Measurements from ENCODE around the gene SCFD2.

DNA sequence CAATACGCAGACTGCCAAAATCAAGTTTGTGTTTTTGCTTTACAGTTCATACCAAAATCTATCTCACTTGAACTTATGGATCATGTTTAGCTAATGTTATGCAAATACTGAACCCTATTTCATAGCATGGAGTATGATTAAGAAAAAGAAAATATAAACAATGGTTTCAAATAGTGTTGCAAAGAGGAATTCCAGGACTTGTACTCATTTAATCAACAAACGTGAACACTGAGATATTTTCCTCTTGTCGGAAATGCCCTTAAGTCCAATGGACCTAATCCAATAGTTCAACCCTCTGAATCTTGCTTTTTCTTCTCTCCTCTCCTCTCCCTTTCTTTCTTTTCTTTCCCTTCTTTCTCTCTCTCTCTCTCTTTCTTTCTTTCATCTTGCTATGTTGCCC is 473.0 kb downstream of the SCFD2 start:
- TF ChIP-seq KDM5A (IDR thresholded peaks at IDR 0.05; ENCODE audit: low read length) (no peak), BRCA1 (IDR thresholded peaks at IDR 0.05; ENCODE audit: low read depth, low read length) (no peak), GTF2F1 (IDR thresholded peaks at IDR 0.05; ENCODE audit: borderline replicate concordance, low read depth, low read length) (no peak)
- TF ChIP-seq, protein P1, sequence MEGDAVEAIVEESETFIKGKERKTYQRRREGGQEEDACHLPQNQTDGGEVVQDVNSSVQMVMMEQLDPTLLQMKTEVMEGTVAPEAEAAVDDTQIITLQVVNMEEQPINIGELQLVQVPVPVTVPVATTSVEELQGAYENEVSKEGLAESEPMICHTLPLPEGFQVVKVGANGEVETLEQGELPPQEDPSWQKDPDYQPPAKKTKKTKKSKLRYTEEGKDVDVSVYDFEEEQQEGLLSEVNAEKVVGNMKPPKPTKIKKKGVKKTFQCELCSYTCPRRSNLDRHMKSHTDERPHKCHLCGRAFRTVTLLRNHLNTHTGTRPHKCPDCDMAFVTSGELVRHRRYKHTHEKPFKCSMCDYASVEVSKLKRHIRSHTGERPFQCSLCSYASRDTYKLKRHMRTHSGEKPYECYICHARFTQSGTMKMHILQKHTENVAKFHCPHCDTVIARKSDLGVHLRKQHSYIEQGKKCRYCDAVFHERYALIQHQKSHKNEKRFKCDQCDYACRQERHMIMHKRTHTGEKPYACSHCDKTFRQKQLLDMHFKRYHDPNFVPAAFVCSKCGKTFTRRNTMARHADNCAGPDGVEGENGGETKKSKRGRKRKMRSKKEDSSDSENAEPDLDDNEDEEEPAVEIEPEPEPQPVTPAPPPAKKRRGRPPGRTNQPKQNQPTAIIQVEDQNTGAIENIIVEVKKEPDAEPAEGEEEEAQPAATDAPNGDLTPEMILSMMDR (IDR thresholded peaks at IDR 0.05; ENCODE audit: control extremely low read depth in 1 of 3, insufficient read depth in 1 of 3, low read depth in 1 of 3, low read length in 3 of 3): no peak
- TF ChIP-seq, protein P2, sequence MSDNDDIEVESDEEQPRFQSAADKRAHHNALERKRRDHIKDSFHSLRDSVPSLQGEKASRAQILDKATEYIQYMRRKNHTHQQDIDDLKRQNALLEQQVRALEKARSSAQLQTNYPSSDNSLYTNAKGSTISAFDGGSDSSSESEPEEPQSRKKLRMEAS (IDR thresholded peaks at IDR 0.05): no peak

Data from H1 (cell line).